ENCODE data around the gene SH2D3A.
"Not testable (repeated sequence)": the region's sequence is repeated elsewhere in the genome, so short reads cannot be mapped to it uniquely, and the experiment has no call there.

Gene SH2D3A

DNA sequence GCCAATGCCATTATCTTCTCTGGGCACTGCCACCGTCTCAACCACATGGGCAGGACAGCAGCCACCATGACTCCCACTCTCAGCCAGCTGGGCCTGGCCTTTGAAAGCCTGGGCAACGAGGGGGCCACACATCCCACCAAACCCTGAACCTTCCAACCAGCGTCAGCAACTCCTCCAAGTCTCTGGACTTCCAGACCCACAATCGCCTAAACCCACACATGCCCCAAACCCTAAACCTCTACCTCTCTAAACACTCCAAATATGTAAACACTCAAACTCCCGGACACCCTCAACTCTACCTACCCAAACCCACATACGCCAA is 47.7 kb downstream of the SH2D3A start:
- no peak for DNase-seq

GRCh38 chr19:6718741-6719539 is 48.3 kb downstream of the SH2D3A start:
- no peak for DNase-seq

GRCh38 chr19:6718111-6718740 is 49.0 kb downstream of the SH2D3A start:
- no peak for DNase-seq

- DNase-seq = no peak
These were observed 49.7 kb downstream of the SH2D3A start for GRCh38 chr19:6717441-6717971.

DNA sequence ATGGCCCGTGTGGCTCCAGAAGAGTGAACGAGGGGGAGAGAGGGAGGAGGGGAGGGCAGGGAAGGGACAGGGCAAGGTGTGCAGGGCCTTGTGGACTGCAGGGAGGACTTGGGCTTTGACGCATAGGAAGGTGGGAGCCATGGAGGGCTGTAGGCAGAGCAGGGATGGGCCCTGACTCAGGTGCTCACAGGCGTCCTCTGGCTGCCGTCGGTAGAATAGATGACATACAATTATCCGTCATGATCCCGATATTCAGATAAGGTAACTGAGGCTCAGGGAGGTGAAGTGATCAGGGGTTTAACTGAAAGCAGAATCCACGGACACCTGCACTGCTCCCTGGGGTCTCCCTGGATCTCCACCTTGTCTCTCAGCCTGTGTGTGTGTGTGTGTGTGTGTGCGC is 50.2 kb downstream of the SH2D3A start:
- DNase-seq = no peak

DNA sequence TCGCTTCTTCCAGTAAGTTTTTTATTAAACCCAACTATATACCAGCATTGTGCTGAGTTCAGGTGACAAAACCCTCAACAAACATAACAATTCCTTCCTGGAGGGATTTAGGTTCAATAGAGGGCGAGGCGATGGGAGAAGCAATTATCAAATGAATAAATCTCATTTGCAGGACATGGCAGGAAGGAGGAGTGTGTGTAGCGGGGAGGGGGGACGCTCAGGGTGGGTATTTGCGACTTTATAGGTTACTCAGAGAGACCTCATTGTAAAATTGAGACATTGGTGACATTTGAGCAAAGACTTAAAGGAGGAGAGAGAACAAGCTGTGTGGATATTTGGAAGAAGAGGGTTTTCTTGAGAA is 50.6 kb downstream of the SH2D3A start:
- no peak for DNase-seq

- no peak for DNase-seq
These were observed 52.3 kb downstream of the SH2D3A start for GRCh38 chr19:6714749-6715555.

GRCh38 chr19:6713773-6714692 is 53.2 kb downstream of the SH2D3A start:
- DNase-seq = no peak

GRCh38 chr19:6712692-6713670 is 54.3 kb downstream of the SH2D3A start:
- no peak for DNase-seq

DNA sequence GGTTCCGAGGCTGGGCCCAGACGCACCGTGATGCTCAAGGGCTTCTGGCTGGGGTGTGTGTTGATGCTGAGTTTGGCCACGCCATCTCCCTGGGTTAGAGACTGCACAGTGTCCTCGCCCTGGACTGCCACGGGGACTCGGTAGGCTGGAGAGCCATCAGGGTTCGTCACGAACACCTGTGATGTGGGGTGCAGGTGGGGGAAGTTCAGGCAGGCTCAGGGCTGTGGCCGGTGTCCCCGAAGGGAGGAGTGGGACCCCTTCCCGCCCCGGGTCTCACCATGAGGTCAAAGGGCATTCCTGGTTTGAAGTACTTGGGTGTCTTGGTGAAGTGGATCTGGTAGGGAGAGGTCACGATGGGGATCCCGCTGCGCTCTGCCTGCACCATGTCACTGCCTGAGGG is 55.0 kb downstream of the SH2D3A start:
- DNase-seq = no peak

DNA sequence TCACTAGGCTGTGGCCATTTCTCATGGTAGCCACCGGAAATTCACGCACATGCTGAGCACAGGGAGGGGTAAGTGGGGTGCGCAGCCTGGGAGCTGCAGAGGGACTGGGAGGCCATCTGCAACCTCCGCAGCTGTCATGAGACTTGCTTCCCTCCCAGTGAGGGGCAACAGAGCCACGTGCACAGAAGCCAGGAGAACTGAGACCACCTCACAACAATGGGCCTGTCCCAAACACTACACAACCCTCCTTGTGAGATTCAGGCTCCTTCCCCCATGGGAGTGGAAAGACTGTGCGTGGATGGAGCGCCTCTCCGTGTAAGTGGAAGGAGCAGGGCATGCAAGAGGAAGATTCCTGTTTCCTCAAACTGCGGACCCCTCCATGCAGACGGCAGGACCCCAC is 55.6 kb downstream of the SH2D3A start:
- DNase-seq = no peak

- DNase-seq = no peak
These were observed 56.2 kb downstream of the SH2D3A start for GRCh38 chr19:6711078-6711361.

DNA sequence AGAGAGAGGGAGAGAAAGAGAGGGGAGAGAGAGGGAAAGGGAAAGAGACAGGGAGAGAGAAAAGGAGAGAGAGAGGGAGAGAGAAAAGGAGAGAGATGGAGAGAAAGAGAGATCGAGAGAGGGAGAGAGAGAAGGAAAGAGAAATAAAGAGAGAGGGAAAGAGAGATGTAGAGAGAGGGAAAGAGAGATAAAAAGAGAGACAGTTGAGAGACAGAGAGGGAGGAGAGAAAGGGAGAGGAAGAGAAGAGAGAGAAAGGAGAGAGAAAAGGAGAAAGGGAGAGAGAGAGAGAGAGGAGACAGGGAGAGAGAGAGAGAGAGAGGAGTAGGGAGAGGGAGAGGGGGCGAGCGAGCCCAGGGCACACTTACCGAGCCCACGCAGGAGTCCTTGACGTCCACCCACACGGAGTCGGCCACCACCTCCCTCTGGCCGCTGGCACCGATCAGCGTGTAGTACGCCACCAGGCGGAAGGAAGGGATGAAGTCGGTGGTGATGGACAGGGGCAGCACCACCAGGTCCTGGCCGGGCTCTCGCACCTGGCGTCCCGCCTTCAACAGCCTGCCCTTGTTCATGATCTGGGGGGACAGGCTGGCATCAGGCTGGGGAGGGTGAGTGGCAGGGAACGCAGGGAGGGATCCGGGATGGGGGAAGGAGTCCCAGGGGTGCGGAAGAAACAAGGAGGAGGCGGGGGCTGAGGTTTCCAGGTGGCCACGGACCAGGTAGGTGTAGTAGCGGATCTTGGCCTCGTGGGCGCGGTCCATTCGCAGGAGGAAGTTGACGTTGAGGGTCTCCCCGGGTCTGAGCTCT is 56.8 kb downstream of the SH2D3A start:
- DNase-seq = no peak

DNA sequence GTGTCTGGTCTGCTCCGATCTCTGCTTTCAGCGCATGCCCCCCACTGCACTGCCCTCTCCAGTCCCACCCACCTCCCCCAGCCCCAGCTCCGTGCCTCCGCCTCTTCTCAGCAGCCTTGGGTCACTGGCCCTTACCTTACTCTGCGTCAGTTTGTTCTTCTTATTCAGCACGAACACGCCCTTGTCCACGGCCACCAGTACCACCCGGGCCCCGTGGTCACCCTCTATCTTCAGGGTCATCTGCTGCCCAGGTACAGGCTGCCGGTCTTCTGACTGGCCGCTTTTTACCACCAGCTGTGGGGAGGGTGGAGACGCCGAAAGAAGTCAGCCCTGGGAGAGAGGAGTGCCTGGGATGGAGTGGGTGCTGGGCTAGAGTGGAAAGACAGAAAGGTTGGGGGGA is 57.7 kb downstream of the SH2D3A start:
- DNase-seq = no peak

GRCh38 chr19:6708913-6709312 is 58.3 kb downstream of the SH2D3A start:
- DNase-seq = not testable (repeated sequence)

- DNase-seq = no peak
These were observed 58.9 kb downstream of the SH2D3A start for GRCh38 chr19:6708346-6708745.

GRCh38 chr19:6707658-6708018 is 59.6 kb downstream of the SH2D3A start:
- DNase-seq = no peak

DNA sequence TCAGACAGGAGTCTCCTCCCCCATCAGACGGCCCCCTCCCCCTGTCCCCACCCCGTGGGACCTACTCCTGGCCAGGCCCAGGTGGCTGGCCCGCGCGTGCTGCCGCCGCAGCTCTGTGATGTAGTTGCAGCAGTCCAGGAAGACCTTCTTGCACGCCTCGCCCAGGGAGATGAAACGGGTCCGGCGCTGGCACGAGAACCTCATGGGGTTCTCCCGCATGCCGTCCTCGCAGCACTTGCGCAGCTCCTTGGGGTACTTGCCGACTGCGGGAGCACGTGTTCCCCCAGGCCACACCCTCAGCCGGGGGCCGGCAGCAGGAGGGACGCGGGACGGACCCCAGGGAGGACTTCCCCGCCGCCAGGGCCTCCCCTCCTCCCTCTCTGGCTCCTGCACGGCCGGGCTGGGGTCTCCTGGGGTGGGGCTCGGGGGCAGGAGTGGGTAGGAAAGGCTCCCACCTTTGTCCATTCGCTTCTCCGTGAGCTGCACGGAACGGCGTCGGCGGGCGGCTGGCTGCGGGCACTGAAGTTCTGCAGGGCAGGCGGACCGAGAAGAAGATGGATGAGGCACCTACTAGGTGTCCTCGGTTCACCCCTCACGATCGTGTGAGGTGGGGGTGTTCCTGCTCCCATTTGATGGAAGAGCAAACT is 60.1 kb downstream of the SH2D3A start:
- DNase-seq = no peak

- DNase-seq = no peak
These were observed 60.6 kb downstream of the SH2D3A start for GRCh38 chr19:6706633-6706958.

- no peak for DNase-seq
These were observed 61.2 kb downstream of the SH2D3A start for GRCh38 chr19:6705931-6706632.

Measured in activated naive CD4-positive, alpha-beta T cell (primary cell).